HEK293 (cell line): ENCODE data around the gene ERBB2.

Source experiments
- CTCF ChIA-PET: fragments of 350-600 bp; formaldehyde crosslinking; extraction: SDS; loops from one replicate; lab custom pipeline; 2021; ENCODE audit warnings: antibody characterized with exemption; lab: Yijun Ruan, JAX
- POLR2A ChIA-PET: fragments of 300-600 bp; formaldehyde crosslinking; extraction: SDS; loops from one replicate; lab custom pipeline; 2020; ENCODE audit warnings: antibody characterized with exemption, inconsistent platforms; lab: Yijun Ruan, JAX
- H3K27ac ChIP-seq: fragments of 200-500 bp; sonication (Bioruptor generic); 2 replicates; pipeline ENCODE4 v1.5.1; 2014; ENCODE audit warnings: low read depth, low read length, control low read depth, inconsistent platforms; ENCODE audit errors: extremely low read depth
- H3K36me3 ChIP-seq, 2 experiments: fragments of 200-500 bp in 1 of 2; sonication (Bioruptor generic) in 1 of 2; 1 replicate in 1 of 2; 2 replicates in 1 of 2; pipeline ENCODE4 v1.5.1; 2014 to 2017; ENCODE audit warnings: inconsistent platforms in 2 of 2, low read length in 2 of 2; ENCODE audit not compliant: control insufficient read depth in 2 of 2, insufficient read depth in 1 of 2
- H3K4me1 ChIP-seq: fragments of 200-500 bp; sonication (Bioruptor generic); 2 replicates; pipeline ENCODE4 v1.5.1; 2014; ENCODE audit warnings: mild to moderate bottlenecking, low read length, inconsistent platforms; ENCODE audit not compliant: control insufficient read depth, insufficient read depth
- H3K4me3 ChIP-seq: 2 replicates; pipeline ENCODE4 v1.5.1; 2011; ENCODE audit warnings: low read depth, mild to moderate bottlenecking, control low read depth, low read length, moderate library complexity
- H3K9me3 ChIP-seq: fragments of 200-500 bp; sonication (Bioruptor generic); 2 replicates; pipeline ENCODE4 v1.5.1; 2014; ENCODE audit warnings: low read depth, low read length, inconsistent platforms; ENCODE audit not compliant: control insufficient read depth, insufficient read depth
- BCL11B ChIP-seq: fragments of 450-650 bp; formaldehyde crosslinking; IDR thresholded peaks from 2 replicates; pipeline ENCODE4 v1.5.1; 2016; ENCODE audit warnings: low read depth, missing biosample characterization, missing genetic modification characterization
- GLIS2 ChIP-seq: fragments of 450-650 bp; formaldehyde crosslinking; IDR thresholded peaks from 2 replicates; pipeline ENCODE4 v1.5.1; 2016; ENCODE audit warnings: missing biosample characterization, missing genetic modification characterization
- PBX3 ChIP-seq: sonication (generic); formaldehyde crosslinking; IDR thresholded peaks from 2 replicates; pipeline ENCODE4 v1.8.1; 2022; ENCODE audit warnings: mild to moderate bottlenecking, moderate library complexity, missing genetic modification reagents
- SCRT2 ChIP-seq: fragments of 450-650 bp; formaldehyde crosslinking; IDR thresholded peaks from 2 replicates; pipeline ENCODE4 v1.5.1; 2016; ENCODE audit warnings: missing biosample characterization, missing genetic modification characterization
- ZIC2 ChIP-seq: fragments of 450-650 bp; formaldehyde crosslinking; IDR thresholded peaks from 2 replicates; pipeline ENCODE4 v1.5.1; 2016; ENCODE audit warnings: missing biosample characterization, missing genetic modification characterization
- ZNF112 ChIP-seq: fragments of 450-650 bp; formaldehyde crosslinking; IDR thresholded peaks from 2 replicates; pipeline ENCODE4 v1.5.0; 2017; ENCODE audit warnings: missing biosample characterization, missing genetic modification characterization
- ZNF138 ChIP-seq: fragments of 450-650 bp; formaldehyde crosslinking; IDR thresholded peaks from 2 replicates; pipeline ENCODE4 v1.5.1; 2016; ENCODE audit warnings: missing biosample characterization, missing genetic modification characterization, borderline replicate concordance
- ZNF239 ChIP-seq: fragments of 450-650 bp; formaldehyde crosslinking; IDR thresholded peaks from 2 replicates; pipeline ENCODE4 v1.5.1; 2016; ENCODE audit warnings: missing biosample characterization, missing genetic modification characterization
- ZNF24 ChIP-seq: fragments of 450-650 bp; formaldehyde crosslinking; IDR thresholded peaks from 2 replicates; pipeline ENCODE4 v1.5.1; 2016; ENCODE audit warnings: missing biosample characterization, missing genetic modification characterization
- ZNF350 ChIP-seq: fragments of 450-650 bp; formaldehyde crosslinking; IDR thresholded peaks from 2 replicates; pipeline ENCODE4 v1.5.0; 2017; ENCODE audit warnings: missing biosample characterization, mild to moderate bottlenecking, missing genetic modification characterization
- ZNF624 ChIP-seq: fragments of 450-650 bp; formaldehyde crosslinking; IDR thresholded peaks from 2 replicates; pipeline ENCODE4 v1.5.1; 2017; ENCODE audit warnings: missing biosample characterization, missing genetic modification characterization
- TF ChIP-seq, protein P1 (sequence below): fragments of 450-650 bp; formaldehyde crosslinking; IDR thresholded peaks from 2 replicates; pipeline ENCODE4 v1.5.1; 2016; ENCODE audit warnings: missing biosample characterization, missing genetic modification characterization
- TF ChIP-seq, protein P2 (sequence below): fragments of 450-650 bp; formaldehyde crosslinking; conservative IDR thresholded peaks from 2 replicates; pipeline ENCODE4 v1.5.1; 2016; ENCODE audit warnings: low read depth, missing biosample characterization, missing genetic modification characterization

ERBB2 gene

GRCh38 chr17:39683295-39683939, 16.4 kb upstream of the ERBB2 start:
- H3K4me1 ChIP-seq, result no peaks in the 10 kb centered on the region
- no peak overlapping the region for H3K4me3 ChIP-seq
- POLR2A ChIA-PET, result interaction anchor here (1.5 kb wide), 1 partner anchor 16 kb away, joined by 3 read pairs; the partner anchor contains the start of gene ERBB2
- TF ChIP-seq, protein P1, sequence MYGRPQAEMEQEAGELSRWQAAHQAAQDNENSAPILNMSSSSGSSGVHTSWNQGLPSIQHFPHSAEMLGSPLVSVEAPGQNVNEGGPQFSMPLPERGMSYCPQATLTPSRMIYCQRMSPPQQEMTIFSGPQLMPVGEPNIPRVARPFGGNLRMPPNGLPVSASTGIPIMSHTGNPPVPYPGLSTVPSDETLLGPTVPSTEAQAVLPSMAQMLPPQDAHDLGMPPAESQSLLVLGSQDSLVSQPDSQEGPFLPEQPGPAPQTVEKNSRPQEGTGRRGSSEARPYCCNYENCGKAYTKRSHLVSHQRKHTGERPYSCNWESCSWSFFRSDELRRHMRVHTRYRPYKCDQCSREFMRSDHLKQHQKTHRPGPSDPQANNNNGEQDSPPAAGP (tag by site-specific recombination), result no peak
- no peak for TF ChIP-seq GLIS2 (tag by site-specific recombination)
- TF ChIP-seq ZIC2 (tag by site-specific recombination), result no peak
- TF ChIP-seq, all 188 proteins: peak for 0
- CTCF ChIA-PET, result interaction anchor here (0.6 to 1.8 kb wide), 5 partner anchors 30 to 301 kb away, joined by 3 to 5 read pairs (median 4); no protein-coding TSS in a partner anchor
- H3K36me3 ChIP-seq, result no peaks in the 10 kb centered on the region; a peak in 1 of 3 replicates
- H3K27ac ChIP-seq, result no peak overlapping the region
- H3K9me3 ChIP-seq, result no peaks in the 10 kb centered on the region

- ChIA-PET POLR2A (interaction anchor here (0.6 kb wide), 1 partner anchor 673 kb away, joined by 3 read pairs; no protein-coding TSS in a partner anchor), CTCF (interaction anchor here (1.8 kb wide), 1 partner anchor 31 kb away, joined by 4 read pairs; no protein-coding TSS in a partner anchor)
- no peak overlapping the region for H3K27ac ChIP-seq
- H3K4me3 ChIP-seq, result no peak overlapping the region
- TF ChIP-seq ZNF24 (no peak), ZNF239 (tag by site-specific recombination) (no peak), SCRT2 (peak; percentile 76)
- no peaks in the 10 kb centered on the region for H3K9me3 ChIP-seq
- 0 out of 2 replicates have a peak, but pooled peaks cover 7% of the 10 kb centered on the region for H3K4me1 ChIP-seq
- H3K36me3 ChIP-seq, result no peaks in the 10 kb centered on the region; a peak in 1 of 3 replicates
Observed at GRCh38 chr17:39684369-39685192, 15.3 kb upstream of the ERBB2 start.

- H3K4me1 ChIP-seq, result 0 out of 2 replicates have a peak, but pooled peaks cover 7% of the 10 kb centered on the region
- no peaks in the 10 kb centered on the region; a peak in 1 of 3 replicates for H3K36me3 ChIP-seq
- no peaks in the 10 kb centered on the region for H3K9me3 ChIP-seq
- POLR2A ChIA-PET, result interaction anchor here (0.8 to 4.1 kb wide), 8 partner anchors 8 to 76 kb away, joined by 3 to 42 read pairs (median 6); partner anchors contain the start of gene ERBB2
- peak overlapping the region; percentile 40; the same call in 1 of the 2 replicates for H3K27ac ChIP-seq
- H3K4me3 ChIP-seq, result peak overlapping the region; percentile 81
- CTCF ChIA-PET, result interaction anchor here (0.9 to 3.2 kb wide), 4 partner anchors 12 to 175 kb away, joined by 4 to 11 read pairs (median 6); partner anchors contain the start of gene ERBB2
- no peak for TF ChIP-seq BCL11B (tag by site-specific recombination)
- no peak for TF ChIP-seq ZNF112
- no peak for TF ChIP-seq PBX3
- no peak for TF ChIP-seq ZNF350 (tag by site-specific recombination)
- TF ChIP-seq, protein P2, sequence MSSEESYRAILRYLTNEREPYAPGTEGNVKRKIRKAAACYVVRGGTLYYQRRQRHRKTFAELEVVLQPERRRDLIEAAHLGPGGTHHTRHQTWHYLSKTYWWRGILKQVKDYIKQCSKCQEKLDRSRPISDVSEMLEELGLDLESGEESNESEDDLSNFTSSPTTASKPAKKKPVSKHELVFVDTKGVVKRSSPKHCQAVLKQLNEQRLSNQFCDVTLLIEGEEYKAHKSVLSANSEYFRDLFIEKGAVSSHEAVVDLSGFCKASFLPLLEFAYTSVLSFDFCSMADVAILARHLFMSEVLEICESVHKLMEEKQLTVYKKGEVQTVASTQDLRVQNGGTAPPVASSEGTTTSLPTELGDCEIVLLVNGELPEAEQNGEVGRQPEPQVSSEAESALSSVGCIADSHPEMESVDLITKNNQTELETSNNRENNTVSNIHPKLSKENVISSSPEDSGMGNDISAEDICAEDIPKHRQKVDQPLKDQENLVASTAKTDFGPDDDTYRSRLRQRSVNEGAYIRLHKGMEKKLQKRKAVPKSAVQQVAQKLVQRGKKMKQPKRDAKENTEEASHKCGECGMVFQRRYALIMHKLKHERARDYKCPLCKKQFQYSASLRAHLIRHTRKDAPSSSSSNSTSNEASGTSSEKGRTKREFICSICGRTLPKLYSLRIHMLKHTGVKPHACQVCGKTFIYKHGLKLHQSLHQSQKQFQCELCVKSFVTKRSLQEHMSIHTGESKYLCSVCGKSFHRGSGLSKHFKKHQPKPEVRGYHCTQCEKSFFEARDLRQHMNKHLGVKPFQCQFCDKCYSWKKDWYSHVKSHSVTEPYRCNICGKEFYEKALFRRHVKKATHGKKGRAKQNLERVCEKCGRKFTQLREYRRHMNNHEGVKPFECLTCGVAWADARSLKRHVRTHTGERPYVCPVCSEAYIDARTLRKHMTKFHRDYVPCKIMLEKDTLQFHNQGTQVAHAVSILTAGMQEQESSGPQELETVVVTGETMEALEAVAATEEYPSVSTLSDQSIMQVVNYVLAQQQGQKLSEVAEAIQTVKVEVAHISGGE, result no peak
- TF ChIP-seq ZNF138 (tag by site-specific recombination), result no peak
- TF ChIP-seq ZNF624 (tag by site-specific recombination), result no peak
Observed at GRCh38 chr17:39687101-39687545, 12.7 kb upstream of the ERBB2 start.
